MCF 10A (cell line): ENCODE measurements around the gene RAB30. TPM values are rescaled to one million over a fixed set of nuclear protein-coding genes. Genes with fewer than 3 reads are reported as not detected.
A peak's percentile ranks its signal among the peaks of the same experiment; 100 is the strongest.

Source experiments
- BruUV-seq: library from RNA; stranded (reverse); fragments of 400-500 nt; replicated peaks from 2 replicates; lab custom pipeline; 2021; lab: Mats Ljungman, UMichigan
- CTCF ChIA-PET: fragments of 300-600 bp; sonication (Branson Sonifier 250); formaldehyde crosslinking; extraction: SDS; loops from one replicate; lab custom pipeline; 2021; ENCODE audit warnings: antibody characterized with exemption, inconsistent platforms; lab: Yijun Ruan, JAX
- POLR2A ChIA-PET: fragments of 300-600, 350-650 bp; sonication (Branson Sonifier 250); formaldehyde crosslinking; extraction: SDS; loops from one replicate; lab custom pipeline; 2020; ENCODE audit warnings: antibody characterized with exemption, inconsistent platforms; lab: Yijun Ruan, JAX
- DNase-seq: peaks from one replicate; pipeline ENCODE4 v3.0.0-alpha.2; 2018; ENCODE audit not compliant: unreplicated experiment
- H3K27ac Mint-ChIP-seq: one replicate; pipeline ENCODE4 v1.8.0; 2022; ENCODE audit warnings: mild to moderate bottlenecking, low read depth, mixed read lengths; ENCODE audit not compliant: unreplicated experiment
- H3K27me3 Mint-ChIP-seq: one replicate; pipeline ENCODE4 v1.8.0; 2022; ENCODE audit warnings: mixed read lengths; ENCODE audit not compliant: insufficient read depth, unreplicated experiment
- H3K36me3 Mint-ChIP-seq: one replicate; pipeline ENCODE4 v1.8.0; 2022; ENCODE audit warnings: mild to moderate bottlenecking, moderate library complexity, mixed read lengths; ENCODE audit not compliant: insufficient read depth, unreplicated experiment
- H3K4me1 Mint-ChIP-seq: one replicate; pipeline ENCODE4 v1.8.0; 2022; ENCODE audit warnings: mixed read lengths; ENCODE audit not compliant: insufficient read depth, unreplicated experiment
- H3K4me3 Mint-ChIP-seq: one replicate; pipeline ENCODE4 v1.8.0; 2022; ENCODE audit warnings: mild to moderate bottlenecking, moderate library complexity, mixed read lengths; ENCODE audit not compliant: unreplicated experiment
- H3K9me3 Mint-ChIP-seq: one replicate; pipeline ENCODE4 v1.8.0; 2022; ENCODE audit warnings: mixed read lengths; ENCODE audit not compliant: unreplicated experiment
- intact Hi-C: fragments of 100-400 bp; cut with micrococcal nuclease; formaldehyde crosslinking; loops from 2 replicates; pipeline ENCODE4 v1.14.1; 2022
- total RNA-seq: library from RNA; stranded (reverse); gene quantifications from 2 replicates; pipeline ENCODE4 v1.2.3, GENCODE V29; 2022
- TF ChIP-seq, protein P1 (sequence below): fragments of 200-600 bp; IDR thresholded peaks from one replicate; pipeline ENCODE4 v1.8.0; 2022; ENCODE audit warnings: antibody characterized with exemption, mild to moderate bottlenecking; ENCODE audit not compliant: unreplicated experiment

RAB30 gene
- total RNA-seq, 1 experiment from 2014 or later = 12.5 TPM

- DNase-seq = no peak
- Mint-ChIP-seq H3K27ac (no peak overlapping the region), H3K36me3 (peaks cover 45% of the 10 kb centered on the region), H3K4me3 (no peak overlapping the region), H3K9me3 (no peaks in the 10 kb centered on the region), H3K27me3 (no peaks in the 10 kb centered on the region), H3K4me1 (peaks cover 26% of the 10 kb centered on the region)
- TF ChIP-seq, protein P1, sequence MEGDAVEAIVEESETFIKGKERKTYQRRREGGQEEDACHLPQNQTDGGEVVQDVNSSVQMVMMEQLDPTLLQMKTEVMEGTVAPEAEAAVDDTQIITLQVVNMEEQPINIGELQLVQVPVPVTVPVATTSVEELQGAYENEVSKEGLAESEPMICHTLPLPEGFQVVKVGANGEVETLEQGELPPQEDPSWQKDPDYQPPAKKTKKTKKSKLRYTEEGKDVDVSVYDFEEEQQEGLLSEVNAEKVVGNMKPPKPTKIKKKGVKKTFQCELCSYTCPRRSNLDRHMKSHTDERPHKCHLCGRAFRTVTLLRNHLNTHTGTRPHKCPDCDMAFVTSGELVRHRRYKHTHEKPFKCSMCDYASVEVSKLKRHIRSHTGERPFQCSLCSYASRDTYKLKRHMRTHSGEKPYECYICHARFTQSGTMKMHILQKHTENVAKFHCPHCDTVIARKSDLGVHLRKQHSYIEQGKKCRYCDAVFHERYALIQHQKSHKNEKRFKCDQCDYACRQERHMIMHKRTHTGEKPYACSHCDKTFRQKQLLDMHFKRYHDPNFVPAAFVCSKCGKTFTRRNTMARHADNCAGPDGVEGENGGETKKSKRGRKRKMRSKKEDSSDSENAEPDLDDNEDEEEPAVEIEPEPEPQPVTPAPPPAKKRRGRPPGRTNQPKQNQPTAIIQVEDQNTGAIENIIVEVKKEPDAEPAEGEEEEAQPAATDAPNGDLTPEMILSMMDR = no peak
- POLR2A ChIA-PET = interaction anchor here (0.6 to 7.3 kb wide), 12 partner anchors 11 to 173 kb away, joined by 3 to 188 read pairs (median 6); partner anchors contain the start of genes PCF11 and PRCP
- BruUV-seq = no TSS peak
- CTCF ChIA-PET = interaction anchor here (0.8 to 1.6 kb wide), 8 partner anchors 12 to 746 kb away, joined by 3 to 5 read pairs (median 3); no protein-coding TSS in a partner anchor
- intact Hi-C loops = loop anchor here (5.0 to 10.0 kb wide), 3 partner anchors 41 to 206 kb away; no protein-coding TSS in a partner anchor
Measured at GRCh38 chr11:83073258-83073657, 1.6 kb upstream of the RAB30 start.

- Mint-ChIP-seq H3K27ac (no peak overlapping the region), H3K36me3 (peaks cover 42% of the 10 kb centered on the region), H3K4me3 (no peak overlapping the region), H3K27me3 (no peaks in the 10 kb centered on the region), H3K4me1 (peaks cover 26% of the 10 kb centered on the region), H3K9me3 (no peaks in the 10 kb centered on the region)
- TF ChIP-seq, protein P1 = no peak
- TSS peak; percentile 76 for BruUV-seq
- ChIA-PET POLR2A (interaction anchor here (0.6 to 7.3 kb wide), 33 partner anchors 9 to 213 kb away, joined by 3 to 188 read pairs (median 9); partner anchors contain the start of genes ANKRD42, DDIAS, PCF11 and PRCP), CTCF (interaction anchor here (0.5 to 3.2 kb wide), 9 partner anchors 39 to 747 kb away, joined by 3 to 21 read pairs (median 4); no protein-coding TSS in a partner anchor)
- intact Hi-C loops = loop anchor here (5.0 to 10.0 kb wide), 3 partner anchors 40 to 205 kb away; no protein-coding TSS in a partner anchor
- no peak for DNase-seq
Measured at GRCh38 chr11:83072350-83073242, 899 bp upstream of the RAB30 start.

DNA sequence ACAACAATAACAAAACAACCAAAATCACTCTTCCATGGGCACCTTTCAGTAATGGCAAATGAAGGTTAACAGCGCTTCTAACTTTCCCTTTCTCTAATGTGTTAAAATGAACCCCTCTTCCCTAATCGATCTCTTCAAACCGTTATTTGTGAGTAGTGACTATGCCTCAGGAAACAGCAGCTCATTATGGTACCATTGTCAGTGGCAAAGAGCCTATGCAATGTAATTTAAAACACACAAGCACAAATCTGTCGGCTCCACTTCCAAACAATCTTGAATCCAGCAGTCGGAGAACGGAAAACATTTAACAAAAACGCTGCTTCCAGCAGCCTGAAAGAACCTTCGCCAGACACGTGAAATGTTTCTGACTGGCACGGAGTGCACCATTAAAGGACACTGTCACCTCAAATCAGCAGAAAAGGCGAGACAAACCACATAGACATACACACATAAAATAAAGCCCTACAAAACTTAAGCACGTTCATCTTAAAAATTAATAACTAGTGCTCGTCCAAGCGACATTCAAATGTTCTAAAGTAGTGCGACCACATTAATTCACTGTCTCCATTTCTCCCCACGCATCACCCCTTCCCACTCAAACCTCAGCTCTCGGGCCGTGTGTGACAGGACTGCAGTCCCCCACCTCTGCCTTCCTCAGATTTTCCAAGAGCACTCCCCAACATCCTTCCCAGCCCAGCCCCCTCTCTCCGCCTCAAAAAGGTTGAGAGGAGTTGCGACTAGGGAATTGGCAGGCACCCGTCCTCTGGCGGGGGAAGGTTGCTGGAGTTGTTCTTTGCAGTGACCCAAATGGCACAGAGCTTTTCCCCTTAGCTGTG, 748 bp downstream of the RAB30 start:
- Mint-ChIP-seq H3K4me1 (peaks cover 26% of the 10 kb centered on the region), H3K27ac (no peak overlapping the region), H3K27me3 (no peaks in the 10 kb centered on the region), H3K36me3 (peaks cover 28% of the 10 kb centered on the region), H3K4me3 (no peak overlapping the region), H3K9me3 (no peaks in the 10 kb centered on the region)
- BruUV-seq = TSS peak; percentile 66
- intact Hi-C loops = loop anchor here (1.0 to 10.0 kb wide), 8 partner anchors 39 to 214 kb away; partner anchors contain the start of gene PCF11
- DNase-seq = peak; percentile 15
- ChIA-PET POLR2A (interaction anchor here (0.8 to 7.3 kb wide), 38 partner anchors 8 to 215 kb away, joined by 3 to 188 read pairs (median 8); partner anchors contain the start of genes ANKRD42, CCDC90B, DDIAS and PCF11), CTCF (interaction anchor here (0.5 to 3.2 kb wide), 16 partner anchors 11 to 203 kb away, joined by 3 to 21 read pairs (median 4); partner anchors contain the start of gene PCF11)
- TF ChIP-seq, protein P1 = no peak
